ENCODE results near the gene MAPK12.

- TF ChIP-seq POLR2A (IDR thresholded peaks at IDR 0.05) (no peak), CTCF (IDR thresholded peaks at IDR 0.05) (no peak), POLR2AphosphoS5 (IDR thresholded peaks at IDR 0.05) (no peak)
Measured at GRCh38 chr22:50226875-50227165, 34.7 kb downstream of the MAPK12 start.

Data from breast epithelium (tissue), 3 donors.